GM23338 (cell line): ENCODE data around the gene CCDC178.

Experiments
- CREB1 ChIP-seq: fragments of 250-450 bp; sonication (Bioruptor Pico); IDR thresholded peaks from 2 replicates; pipeline ENCODE4 v1.5.0; 2020; ENCODE audit warnings: low read depth, mild to moderate bottlenecking, moderate library complexity
- CTCF ChIP-seq, 2 experiments: fragments of 200-600 bp in 1 of 2; sonication (generic) in 1 of 2; conservative IDR thresholded peaks; 2 replicates each; pipeline versions ENCODE4 v1.5.1 to v1.6.1; 2016 to 2017; ENCODE audit warnings: antibody characterized with exemption in 2 of 2, low read depth in 2 of 2, mild to moderate bottlenecking in 2 of 2, moderate library complexity in 1 of 2
- EZH2 ChIP-seq: fragments of 200-600 bp; sonication (generic); IDR thresholded peaks from one replicate; pipeline ENCODE4 v1.8.0; 2017; ENCODE audit warnings: antibody characterized with exemption, mild to moderate bottlenecking, low read depth; ENCODE audit not compliant: unreplicated experiment
- EZH2phosphoT487 ChIP-seq: fragments of 200-600 bp; sonication (generic); IDR thresholded peaks from one replicate; pipeline ENCODE4 v1.8.1; 2018; ENCODE audit warnings: antibody characterized with exemption; ENCODE audit not compliant: unreplicated experiment
- JUNB ChIP-seq: IDR thresholded peaks from one replicate; pipeline ENCODE4 v1.6.1; 2016; ENCODE audit warnings: antibody characterized with exemption; ENCODE audit not compliant: unreplicated experiment
- NANOG ChIP-seq: IDR thresholded peaks from 2 replicates; pipeline ENCODE4 v1.6.1; 2016; ENCODE audit warnings: antibody characterized with exemption, borderline replicate concordance
- POLR2AphosphoS5 ChIP-seq: IDR thresholded peaks from 2 replicates; pipeline ENCODE4 v1.6.1; 2016; ENCODE audit warnings: antibody characterized with exemption, low read depth
- REST ChIP-seq: IDR thresholded peaks from one replicate; pipeline ENCODE4 v1.6.1; 2018; ENCODE audit warnings: antibody characterized with exemption; ENCODE audit not compliant: unreplicated experiment
- STAT1 ChIP-seq: IDR thresholded peaks from one replicate; pipeline ENCODE4 v1.6.1; 2016; ENCODE audit warnings: antibody characterized with exemption; ENCODE audit not compliant: unreplicated experiment
- ZNF114 ChIP-seq: fragments of 250-450 bp; sonication (Bioruptor Pico); IDR thresholded peaks from 2 replicates; pipeline ENCODE4 v1.5.0; 2020; ENCODE audit warnings: mild to moderate bottlenecking, moderate library complexity
- ZNF331 ChIP-seq: fragments of 250-450 bp; sonication (Bioruptor Pico); IDR thresholded peaks from 2 replicates; pipeline ENCODE4 v1.5.0; 2020; ENCODE audit warnings: low read depth, mild to moderate bottlenecking, moderate library complexity
- ZNF462 ChIP-seq: fragments of 250-450 bp; sonication (Bioruptor Pico); IDR thresholded peaks from 2 replicates; pipeline ENCODE4 v1.5.0; 2020; ENCODE audit warnings: mild to moderate bottlenecking, moderate library complexity

- TF ChIP-seq CTCF (conservative IDR thresholded peaks at IDR 0.05; ENCODE audit: low read depth in 2 of 2) (no peak), EZH2 (no peak), POLR2AphosphoS5 (no peak), JUNB (no peak), CREB1 (CRISPR knock-in tag) (no peak), ZNF462 (CRISPR knock-in tag) (no peak), REST (no peak), ZNF331 (CRISPR knock-in tag) (no peak), EZH2phosphoT487 (no peak), ZNF114 (no peak), NANOG (no peak), STAT1 (no peak)
Observed at GRCh38 chr18:32910694-32911296, 529.7 kb downstream of the CCDC178 start.
